GM19324 (cell line): Measurements from ENCODE around the gene SSNA1.

Experiments
- ATAC-seq: cut with Tn5 transposase; IDR thresholded peaks from one replicate; pipeline ENCODE4 v1.9.1; 2021; ENCODE audit warnings: mild to moderate bottlenecking, moderate library complexity; ENCODE audit not compliant: unreplicated experiment, low FRiP score

Gene SSNA1

GRCh38 chr9:137180491-137180890, 8.0 kb upstream of the SSNA1 start:
- ATAC-seq = no peak

GRCh38 chr9:137181680-137182079, 6.8 kb upstream of the SSNA1 start:
- no peak for ATAC-seq

GRCh38 chr9:137182836-137183235, 5.6 kb upstream of the SSNA1 start:
- ATAC-seq = no peak

- no peak for ATAC-seq
These were observed 4.4 kb upstream of the SSNA1 start for GRCh38 chr9:137183980-137184595.

GRCh38 chr9:137184881-137185660, 3.4 kb upstream of the SSNA1 start:
- ATAC-seq = no peak

GRCh38 chr9:137185921-137186320, 2.6 kb upstream of the SSNA1 start:
- ATAC-seq = no peak

GRCh38 chr9:137186385-137186784, 2.1 kb upstream of the SSNA1 start:
- no peak for ATAC-seq

GRCh38 chr9:137187386-137187785, 1.1 kb upstream of the SSNA1 start:
- no peak for ATAC-seq

GRCh38 chr9:137188086-137188489, 388 bp upstream of the SSNA1 start:
- no peak for ATAC-seq

GRCh38 chr9:137189297-137190295, 1.1 kb downstream of the SSNA1 start:
- ATAC-seq = no peak

- no peak for ATAC-seq
These were observed 1.9 kb downstream of the SSNA1 start for GRCh38 chr9:137190315-137190856.

GRCh38 chr9:137191245-137191644, 2.8 kb downstream of the SSNA1 start:
- ATAC-seq = no peak

- no peak for ATAC-seq
These were observed 3.4 kb downstream of the SSNA1 start for GRCh38 chr9:137191691-137192447.

- no peak for ATAC-seq
These were observed 3.9 kb downstream of the SSNA1 start for GRCh38 chr9:137192448-137192780.

GRCh38 chr9:137192859-137193258, 4.4 kb downstream of the SSNA1 start:
- no peak for ATAC-seq

- ATAC-seq = no peak
These were observed 5.3 kb downstream of the SSNA1 start for GRCh38 chr9:137193771-137194170.

- no peak for ATAC-seq
These were observed 5.9 kb downstream of the SSNA1 start for GRCh38 chr9:137194388-137194787.

- ATAC-seq = no peak
These were observed 6.4 kb downstream of the SSNA1 start for GRCh38 chr9:137194909-137195308.

GRCh38 chr9:137195525-137196220, 7.2 kb downstream of the SSNA1 start:
- ATAC-seq = no peak
